ENCODE results near the gene CBX8. TPM values are rescaled to one million over a fixed set of nuclear protein-coding genes. Genes with fewer than 3 reads are reported as not detected.
"Not testable (repeated sequence)": the region's sequence is repeated elsewhere in the genome, so short reads cannot be mapped to it uniquely, and the experiment has no call there.

CBX8 gene
- total RNA-seq, 1 donor, result 1.5 TPM

DNA sequence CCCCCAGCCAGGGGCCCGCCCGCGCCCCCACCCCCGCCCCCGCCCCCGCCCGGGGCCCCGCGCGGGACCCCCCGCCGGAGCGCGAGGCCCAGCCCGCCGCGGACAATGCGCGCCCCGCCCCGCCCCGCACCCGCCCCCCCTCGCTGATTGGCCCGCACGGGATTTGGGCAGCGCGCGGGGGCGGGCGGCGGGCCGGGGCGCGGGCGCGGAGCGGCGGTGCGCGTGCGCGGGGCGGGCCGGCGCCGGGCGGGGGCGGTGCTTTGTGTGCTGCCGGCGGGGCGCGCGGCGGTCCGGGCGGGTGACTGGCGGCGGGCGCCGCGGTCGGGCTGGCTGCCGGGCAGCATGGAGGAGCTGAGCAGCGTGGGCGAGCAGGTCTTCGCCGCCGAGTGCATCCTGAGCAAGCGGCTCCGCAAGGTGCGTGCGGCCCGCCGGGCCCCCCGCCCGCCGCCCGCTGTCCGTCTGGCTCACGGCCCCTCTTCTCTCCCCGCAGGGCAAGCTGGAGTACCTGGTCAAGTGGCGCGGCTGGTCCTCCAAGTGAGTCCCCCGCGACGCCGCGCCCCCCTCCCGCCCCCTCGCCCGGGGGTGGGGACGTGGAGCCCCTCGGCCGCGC is 18.9 kb downstream of the CBX8 start, which contains the start of gene CBX2:
TSS of gene CBX2 (plus strand) at position 255 of the 610 bp plus-strand sequence. CDS start at position 343, 88 bp downstream.
- H3K4me3 ChIP-seq (ENCODE audit: low read depth, low read length), result peak within 1 kb of the TSS; percentile 70
- TF ChIP-seq, protein P1, sequence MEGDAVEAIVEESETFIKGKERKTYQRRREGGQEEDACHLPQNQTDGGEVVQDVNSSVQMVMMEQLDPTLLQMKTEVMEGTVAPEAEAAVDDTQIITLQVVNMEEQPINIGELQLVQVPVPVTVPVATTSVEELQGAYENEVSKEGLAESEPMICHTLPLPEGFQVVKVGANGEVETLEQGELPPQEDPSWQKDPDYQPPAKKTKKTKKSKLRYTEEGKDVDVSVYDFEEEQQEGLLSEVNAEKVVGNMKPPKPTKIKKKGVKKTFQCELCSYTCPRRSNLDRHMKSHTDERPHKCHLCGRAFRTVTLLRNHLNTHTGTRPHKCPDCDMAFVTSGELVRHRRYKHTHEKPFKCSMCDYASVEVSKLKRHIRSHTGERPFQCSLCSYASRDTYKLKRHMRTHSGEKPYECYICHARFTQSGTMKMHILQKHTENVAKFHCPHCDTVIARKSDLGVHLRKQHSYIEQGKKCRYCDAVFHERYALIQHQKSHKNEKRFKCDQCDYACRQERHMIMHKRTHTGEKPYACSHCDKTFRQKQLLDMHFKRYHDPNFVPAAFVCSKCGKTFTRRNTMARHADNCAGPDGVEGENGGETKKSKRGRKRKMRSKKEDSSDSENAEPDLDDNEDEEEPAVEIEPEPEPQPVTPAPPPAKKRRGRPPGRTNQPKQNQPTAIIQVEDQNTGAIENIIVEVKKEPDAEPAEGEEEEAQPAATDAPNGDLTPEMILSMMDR (IDR thresholded peaks at IDR 0.05; ENCODE audit: insufficient read depth, low read length), result no peak
- DNase-seq (ENCODE audit: low read depth), result peak; percentile 39

DNA sequence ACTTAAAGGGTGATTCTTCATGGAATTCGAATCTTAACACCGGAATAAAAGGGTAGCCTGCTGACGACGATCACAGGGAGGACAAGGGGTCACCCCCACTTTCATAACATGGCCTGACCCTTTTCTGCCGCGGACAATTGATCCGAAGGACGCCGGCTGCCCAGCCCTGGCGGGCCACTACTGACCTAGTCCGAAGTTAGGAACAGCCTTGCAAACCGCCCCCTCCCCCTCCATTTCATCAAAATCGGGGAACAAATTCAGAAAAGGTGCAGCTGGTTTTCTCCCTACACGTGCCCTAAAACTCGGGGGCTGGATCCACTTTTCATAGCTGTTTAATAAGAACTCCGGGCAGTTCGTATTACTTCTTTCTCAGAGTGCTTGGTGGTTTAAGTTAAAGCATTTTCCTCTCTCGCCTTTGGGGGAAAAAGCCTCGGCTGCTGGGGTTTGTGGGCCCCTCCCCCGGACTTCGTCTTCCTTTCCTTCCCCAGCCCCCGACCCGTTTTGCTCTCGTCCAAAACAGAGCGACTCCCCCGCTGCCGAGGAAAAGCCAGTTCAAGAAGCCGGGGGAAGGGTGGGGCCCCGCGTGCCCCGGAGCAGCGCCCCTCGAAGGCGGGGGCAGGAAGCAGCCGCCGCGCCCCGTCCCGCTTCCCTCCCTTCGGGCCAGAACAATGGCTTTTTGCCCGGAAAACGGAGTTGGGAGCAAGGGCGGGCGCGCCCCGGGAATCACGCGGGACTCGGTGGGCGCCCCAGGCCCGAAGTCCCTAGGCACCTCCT is 19.6 kb downstream of the CBX8 start:
- TF ChIP-seq, protein P1 (IDR thresholded peaks at IDR 0.05; ENCODE audit: insufficient read depth, low read length), result no peak
- peak overlapping the region; percentile 60 for H3K4me3 ChIP-seq (ENCODE audit: low read depth, low read length)
- peak; percentile 55 for DNase-seq (ENCODE audit: low read depth)

DNA sequence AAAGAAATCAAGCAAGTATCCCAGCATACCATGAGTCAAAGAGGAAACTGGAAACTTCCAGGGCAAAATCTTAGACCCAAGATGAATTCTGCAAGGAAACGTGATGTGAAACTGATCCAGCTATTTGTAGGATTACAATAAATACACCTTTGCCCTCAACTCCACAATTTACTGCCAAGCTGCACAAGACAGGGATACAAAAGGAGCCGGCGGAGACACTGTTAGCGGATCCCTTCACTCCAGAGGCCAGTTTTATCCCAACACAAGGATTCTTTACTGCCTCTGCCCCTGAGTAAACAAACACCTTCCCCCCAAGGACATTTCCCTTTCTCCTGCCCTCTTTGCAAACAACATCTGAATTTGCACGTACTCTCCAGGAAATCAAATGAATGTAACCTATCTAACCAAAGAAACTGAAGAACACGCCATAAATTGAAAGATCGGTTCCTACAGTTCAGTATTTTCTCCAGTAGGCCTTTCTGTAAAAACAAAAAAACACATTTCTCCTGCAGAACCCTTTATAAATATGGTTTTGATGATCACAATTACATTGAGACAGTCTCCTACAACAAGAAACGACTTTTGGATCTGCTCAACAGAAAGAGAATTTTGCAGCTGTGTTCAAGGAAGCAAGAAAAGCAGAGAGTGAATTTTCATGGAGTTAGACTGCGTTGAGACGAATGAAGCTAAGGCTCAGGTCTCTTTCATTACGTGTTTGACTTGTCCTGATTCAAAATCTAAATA is 20.3 kb downstream of the CBX8 start:
- TF ChIP-seq, protein P1 (IDR thresholded peaks at IDR 0.05; ENCODE audit: insufficient read depth, low read length), result no peak
- H3K4me3 ChIP-seq (ENCODE audit: low read depth, low read length), result no peak overlapping the region
- no peak for DNase-seq (ENCODE audit: low read depth)

DNA sequence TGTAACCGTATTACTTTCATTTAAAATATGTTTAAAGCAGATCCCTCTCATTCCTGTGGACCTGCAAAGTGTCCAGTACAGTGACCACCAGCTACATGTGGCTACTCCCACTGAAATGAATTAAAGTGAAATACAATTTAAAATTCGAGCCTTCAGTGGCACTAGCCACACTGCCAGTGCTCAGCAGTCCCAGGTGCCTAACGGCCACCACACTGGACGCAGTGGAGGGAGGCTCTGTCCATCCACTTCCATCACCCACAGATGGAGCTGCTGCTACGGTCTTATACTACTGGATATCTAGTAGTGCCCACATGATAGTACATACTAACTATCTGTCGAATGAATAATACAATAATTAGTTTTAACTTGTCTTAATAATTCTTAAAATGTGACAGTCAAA is 21.2 kb downstream of the CBX8 start:
- TF ChIP-seq, protein P1 (IDR thresholded peaks at IDR 0.05; ENCODE audit: insufficient read depth, low read length), result no peak
- no peak for DNase-seq (ENCODE audit: low read depth)
- no peak overlapping the region for H3K4me3 ChIP-seq (ENCODE audit: low read depth, low read length)

DNA sequence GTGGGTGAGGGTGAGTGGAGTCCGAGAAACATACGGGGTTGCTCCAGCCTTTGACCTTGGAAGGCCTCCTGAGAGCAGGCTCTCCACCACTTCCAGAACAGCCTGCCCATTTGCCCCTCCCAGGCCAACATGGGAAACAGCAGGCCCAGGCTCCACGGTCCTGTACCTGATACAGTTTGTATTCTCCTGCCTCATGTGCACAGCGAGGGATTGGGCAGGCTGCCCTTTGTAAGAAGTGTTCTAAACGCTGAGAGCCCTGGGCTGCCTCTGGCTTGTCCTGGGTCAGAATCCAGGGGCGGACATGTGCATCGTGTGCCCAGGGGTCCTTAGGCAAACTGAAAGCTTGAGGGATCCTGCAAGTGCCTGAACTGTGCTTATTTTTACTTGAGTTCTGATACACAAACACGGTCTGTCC is 22.3 kb downstream of the CBX8 start:
- no peak overlapping the region for H3K4me3 ChIP-seq (ENCODE audit: low read depth, low read length)
- TF ChIP-seq, protein P1 (IDR thresholded peaks at IDR 0.05; ENCODE audit: insufficient read depth, low read length), result no peak
- DNase-seq (ENCODE audit: low read depth), result no peak

DNA sequence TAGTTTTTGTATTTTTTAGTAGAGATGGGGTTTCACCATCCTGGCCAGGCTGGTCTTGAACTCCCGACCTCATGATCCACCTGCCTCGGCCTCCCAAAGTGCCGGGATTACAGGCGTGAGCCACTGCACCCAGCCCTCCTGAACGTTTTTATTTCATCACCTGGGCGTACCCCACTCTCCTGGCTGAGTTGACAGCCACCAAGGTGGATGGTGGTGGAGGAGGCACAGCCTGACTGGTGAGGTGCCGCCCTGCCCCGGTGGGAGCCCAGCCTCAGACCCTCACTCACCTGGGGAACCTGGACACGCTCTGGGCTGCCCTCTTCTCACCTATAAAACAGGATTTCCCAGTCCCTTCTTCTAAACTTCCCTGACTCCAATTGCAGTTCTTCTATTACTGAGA is 24.2 kb downstream of the CBX8 start:
- DNase-seq (ENCODE audit: low read depth); H3K4me3 ChIP-seq (ENCODE audit: low read depth, low read length): not testable (repeated sequence)

DNA sequence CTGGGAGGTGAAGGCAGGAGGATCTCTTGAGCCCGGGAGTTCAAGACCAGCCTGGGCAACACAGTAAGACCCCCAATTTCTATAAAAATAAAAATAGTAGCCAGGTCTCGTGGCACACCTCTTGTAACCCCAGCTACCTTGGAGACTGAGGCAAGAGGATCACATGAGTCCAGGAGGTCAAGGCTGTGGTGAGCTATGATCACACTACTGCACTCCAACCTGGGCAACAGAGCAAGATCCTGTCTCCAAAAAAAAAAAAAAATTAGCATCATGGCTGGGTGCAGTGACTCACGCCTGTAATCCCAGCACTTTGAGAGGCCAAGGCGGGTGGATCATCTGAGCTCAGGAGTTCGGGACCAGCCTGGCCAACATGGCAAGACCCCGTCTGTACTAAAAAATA is 25.6 kb downstream of the CBX8 start:
- TF ChIP-seq, protein P1 (IDR thresholded peaks at IDR 0.05; ENCODE audit: insufficient read depth, low read length), result no peak
- DNase-seq (ENCODE audit: low read depth), result no peak
- H3K4me3 ChIP-seq (ENCODE audit: low read depth, low read length), result no peak overlapping the region

Measured in fibroblast of the aortic adventitia (primary cell).